Uterus (tissue), 2 donors: Measurements from ENCODE around the gene PLEKHM3.

Source experiments
- CTCF ChIP-seq, 4 experiments: fragments of 200-600 bp in 2 of 4; fragments of 450-650 bp in 2 of 4; sonication (generic) in 2 of 4; IDR thresholded peaks; one replicate each; pipeline ENCODE4 v1.5.1; 2016 to 2019; ENCODE audit warnings: antibody characterized with exemption in 4 of 4, mild to moderate bottlenecking in 2 of 4, moderate library complexity in 1 of 4
- POLR2A ChIP-seq, 2 donors: fragments of 450-650 bp; IDR thresholded peaks; one replicate each; pipeline ENCODE4 v1.6.1; 2016; ENCODE audit warnings: antibody characterized with exemption in 2 of 2, mild to moderate bottlenecking in 1 of 2, moderate library complexity in 1 of 2

- no peak for TF ChIP-seq CTCF (IDR thresholded peaks at IDR 0.05)
- no peak for TF ChIP-seq POLR2A (IDR thresholded peaks at IDR 0.05)
Measured at GRCh38 chr2:207875473-207876212, 149.7 kb downstream of the PLEKHM3 start.
